Calu3 (cell line): Measurements from ENCODE around the gene ABR. TPM values are rescaled to one million over a fixed set of nuclear protein-coding genes. Genes with fewer than 3 reads are reported as not detected.

Experiments used
- BruUV-seq: library from RNA; stranded (reverse); fragments of 400-500 nt; replicated peaks from 2 replicates; lab custom pipeline; 2021; lab: Mats Ljungman, UMichigan
- CTCF ChIA-PET: fragments of 300-600 bp; sonication (Branson Sonifier 250); formaldehyde crosslinking; loops from one replicate; lab custom pipeline; 2022; ENCODE audit warnings: antibody characterized with exemption; lab: Charles Lee
- DNase-seq: peaks from one replicate; pipeline ENCODE4 v3.0.0; 2022
- H3K27ac Mint-ChIP-seq: one replicate; pipeline ENCODE4 v1.8.0; 2022; ENCODE audit warnings: mixed read lengths; ENCODE audit not compliant: unreplicated experiment
- H3K27me3 Mint-ChIP-seq: one replicate; pipeline ENCODE4 v1.8.0; 2022; ENCODE audit warnings: mixed read lengths; ENCODE audit not compliant: unreplicated experiment
- H3K36me3 Mint-ChIP-seq: one replicate; pipeline ENCODE4 v1.8.0; 2022; ENCODE audit warnings: mild to moderate bottlenecking, moderate library complexity, mixed read lengths; ENCODE audit not compliant: insufficient read depth, unreplicated experiment
- H3K4me1 Mint-ChIP-seq: one replicate; pipeline ENCODE4 v1.8.0; 2022; ENCODE audit warnings: mild to moderate bottlenecking, low read depth, mixed read lengths; ENCODE audit not compliant: unreplicated experiment
- H3K4me3 Mint-ChIP-seq: one replicate; pipeline ENCODE4 v1.8.0; 2022; ENCODE audit warnings: mild to moderate bottlenecking, low read depth, moderate library complexity, mixed read lengths; ENCODE audit not compliant: unreplicated experiment
- H3K9me3 Mint-ChIP-seq: one replicate; pipeline ENCODE4 v1.8.0; 2022; ENCODE audit warnings: low read depth, mixed read lengths; ENCODE audit not compliant: unreplicated experiment
- intact Hi-C: fragments of 100-400 bp; cut with micrococcal nuclease; formaldehyde crosslinking; loops from one replicate; pipeline ENCODE4 v1.10.0; 2022; ENCODE audit not compliant: unreplicated experiment
- total RNA-seq: library from RNA; stranded (reverse); gene quantifications from 2 replicates; pipeline ENCODE4 v1.2.3, GENCODE V29; 2022
- TF ChIP-seq, protein P1 (sequence below): fragments of 200-600 bp; IDR thresholded peaks from one replicate; pipeline ENCODE4 v1.8.0; 2022; ENCODE audit warnings: antibody characterized with exemption; ENCODE audit not compliant: unreplicated experiment

Gene ABR
- total RNA-seq, 1 experiment from 2014 or later, result 92.7 TPM

DNA sequence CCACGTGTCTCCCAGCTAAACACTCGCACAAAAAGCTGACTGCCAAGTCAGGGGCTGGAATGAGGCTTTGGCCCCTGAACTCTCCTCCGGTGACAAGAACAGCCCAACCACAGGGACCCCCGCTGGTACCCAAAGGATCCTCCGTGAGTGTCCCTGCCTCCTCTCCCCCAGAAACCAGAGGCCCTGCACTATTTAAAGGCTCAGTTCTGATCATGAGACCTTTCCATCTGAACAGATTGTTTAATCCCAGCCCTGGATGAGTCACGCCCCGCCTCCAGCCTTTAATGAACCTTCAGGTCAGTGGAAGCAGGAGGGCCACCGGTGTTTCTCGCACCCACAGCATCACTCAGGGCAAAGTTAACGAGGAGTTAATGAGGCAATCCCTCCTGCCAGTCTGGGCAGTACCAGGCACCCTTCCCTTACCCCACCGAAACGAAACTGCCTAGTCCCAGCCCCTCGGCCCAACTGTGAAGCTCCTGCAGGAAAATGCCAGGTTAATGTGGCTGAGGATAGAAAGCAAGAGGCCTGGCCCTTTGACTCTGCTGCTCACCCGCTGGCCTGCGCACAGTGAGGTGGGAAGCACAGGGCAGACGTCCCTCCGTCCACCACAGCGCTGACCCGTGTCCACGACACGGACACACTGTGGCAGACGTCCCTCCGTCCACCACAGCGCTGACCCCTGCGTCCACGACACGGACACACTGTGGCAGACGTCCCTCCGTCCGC lies 150.4 kb downstream of the ABR start:
- intact Hi-C loops, result no loop called here
- TF ChIP-seq, protein P1, sequence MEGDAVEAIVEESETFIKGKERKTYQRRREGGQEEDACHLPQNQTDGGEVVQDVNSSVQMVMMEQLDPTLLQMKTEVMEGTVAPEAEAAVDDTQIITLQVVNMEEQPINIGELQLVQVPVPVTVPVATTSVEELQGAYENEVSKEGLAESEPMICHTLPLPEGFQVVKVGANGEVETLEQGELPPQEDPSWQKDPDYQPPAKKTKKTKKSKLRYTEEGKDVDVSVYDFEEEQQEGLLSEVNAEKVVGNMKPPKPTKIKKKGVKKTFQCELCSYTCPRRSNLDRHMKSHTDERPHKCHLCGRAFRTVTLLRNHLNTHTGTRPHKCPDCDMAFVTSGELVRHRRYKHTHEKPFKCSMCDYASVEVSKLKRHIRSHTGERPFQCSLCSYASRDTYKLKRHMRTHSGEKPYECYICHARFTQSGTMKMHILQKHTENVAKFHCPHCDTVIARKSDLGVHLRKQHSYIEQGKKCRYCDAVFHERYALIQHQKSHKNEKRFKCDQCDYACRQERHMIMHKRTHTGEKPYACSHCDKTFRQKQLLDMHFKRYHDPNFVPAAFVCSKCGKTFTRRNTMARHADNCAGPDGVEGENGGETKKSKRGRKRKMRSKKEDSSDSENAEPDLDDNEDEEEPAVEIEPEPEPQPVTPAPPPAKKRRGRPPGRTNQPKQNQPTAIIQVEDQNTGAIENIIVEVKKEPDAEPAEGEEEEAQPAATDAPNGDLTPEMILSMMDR, result no peak
- H3K4me3 Mint-ChIP-seq, result no peak overlapping the region
- no peaks in the 10 kb centered on the region for H3K9me3 Mint-ChIP-seq
- no peaks in the 10 kb centered on the region for H3K4me1 Mint-ChIP-seq
- CTCF ChIA-PET, result no interaction called here
- H3K27ac Mint-ChIP-seq, result no peak overlapping the region
- no peak for DNase-seq
- H3K27me3 Mint-ChIP-seq, result no peaks in the 10 kb centered on the region
- no TSS peak for BruUV-seq
- H3K36me3 Mint-ChIP-seq, result peaks cover 11% of the 10 kb centered on the region

DNA sequence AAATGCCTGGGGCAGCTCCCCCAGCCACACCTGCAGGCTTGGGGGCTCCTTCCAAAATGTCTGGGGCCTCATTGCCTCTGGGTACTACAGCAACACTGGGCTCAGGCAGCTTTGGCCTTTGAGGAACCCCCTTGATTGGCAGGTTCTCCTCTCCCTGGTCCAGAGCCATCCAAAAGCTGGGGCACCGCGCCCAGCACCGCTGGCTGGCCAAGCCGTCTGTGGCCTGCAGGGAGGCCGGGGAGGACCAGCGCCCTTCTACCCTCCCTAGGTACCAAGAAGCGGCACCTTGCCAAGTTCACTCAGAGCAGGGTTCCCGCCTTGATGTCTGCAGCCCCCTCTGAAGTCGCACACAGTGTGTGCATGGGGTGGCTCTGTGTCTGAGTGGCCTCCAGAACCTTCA lies 152.7 kb downstream of the ABR start:
- no peaks in the 10 kb centered on the region for H3K4me1 Mint-ChIP-seq
- H3K36me3 Mint-ChIP-seq, result peaks cover 11% of the 10 kb centered on the region
- intact Hi-C loops, result no loop called here
- no peaks in the 10 kb centered on the region for H3K27me3 Mint-ChIP-seq
- no TSS peak for BruUV-seq
- CTCF ChIA-PET, result no interaction called here
- no peak overlapping the region for H3K27ac Mint-ChIP-seq
- TF ChIP-seq, protein P1, result no peak
- no peak for DNase-seq
- H3K4me3 Mint-ChIP-seq, result no peak overlapping the region
- H3K9me3 Mint-ChIP-seq, result no peaks in the 10 kb centered on the region

DNA sequence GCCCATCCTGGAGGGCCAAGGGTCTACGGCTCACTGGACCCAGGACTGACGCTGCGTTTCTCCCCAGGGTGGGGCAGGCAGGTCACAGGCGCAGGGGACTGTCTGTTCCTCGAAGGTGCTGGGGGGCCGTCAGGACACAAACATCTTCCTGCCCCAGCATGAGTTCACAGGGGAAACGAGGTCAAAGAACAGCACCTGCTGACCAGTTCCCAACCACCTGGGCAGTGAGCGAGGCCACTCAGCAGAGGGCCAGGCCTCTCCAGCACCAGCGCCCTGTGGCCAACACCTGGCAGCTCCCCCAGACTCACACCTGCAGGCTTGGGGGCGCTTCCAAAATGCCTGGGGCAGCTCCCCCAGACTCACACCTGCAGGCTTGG lies 153.2 kb downstream of the ABR start:
- BruUV-seq, result no TSS peak
- TF ChIP-seq, protein P1, result no peak
- H3K27ac Mint-ChIP-seq, result no peak overlapping the region
- CTCF ChIA-PET, result no interaction called here
- no peaks in the 10 kb centered on the region for H3K9me3 Mint-ChIP-seq
- DNase-seq, result no peak
- peaks cover 11% of the 10 kb centered on the region for H3K36me3 Mint-ChIP-seq
- H3K27me3 Mint-ChIP-seq, result no peaks in the 10 kb centered on the region
- no peaks in the 10 kb centered on the region for H3K4me1 Mint-ChIP-seq
- intact Hi-C loops, result no loop called here
- no peak overlapping the region for H3K4me3 Mint-ChIP-seq

DNA sequence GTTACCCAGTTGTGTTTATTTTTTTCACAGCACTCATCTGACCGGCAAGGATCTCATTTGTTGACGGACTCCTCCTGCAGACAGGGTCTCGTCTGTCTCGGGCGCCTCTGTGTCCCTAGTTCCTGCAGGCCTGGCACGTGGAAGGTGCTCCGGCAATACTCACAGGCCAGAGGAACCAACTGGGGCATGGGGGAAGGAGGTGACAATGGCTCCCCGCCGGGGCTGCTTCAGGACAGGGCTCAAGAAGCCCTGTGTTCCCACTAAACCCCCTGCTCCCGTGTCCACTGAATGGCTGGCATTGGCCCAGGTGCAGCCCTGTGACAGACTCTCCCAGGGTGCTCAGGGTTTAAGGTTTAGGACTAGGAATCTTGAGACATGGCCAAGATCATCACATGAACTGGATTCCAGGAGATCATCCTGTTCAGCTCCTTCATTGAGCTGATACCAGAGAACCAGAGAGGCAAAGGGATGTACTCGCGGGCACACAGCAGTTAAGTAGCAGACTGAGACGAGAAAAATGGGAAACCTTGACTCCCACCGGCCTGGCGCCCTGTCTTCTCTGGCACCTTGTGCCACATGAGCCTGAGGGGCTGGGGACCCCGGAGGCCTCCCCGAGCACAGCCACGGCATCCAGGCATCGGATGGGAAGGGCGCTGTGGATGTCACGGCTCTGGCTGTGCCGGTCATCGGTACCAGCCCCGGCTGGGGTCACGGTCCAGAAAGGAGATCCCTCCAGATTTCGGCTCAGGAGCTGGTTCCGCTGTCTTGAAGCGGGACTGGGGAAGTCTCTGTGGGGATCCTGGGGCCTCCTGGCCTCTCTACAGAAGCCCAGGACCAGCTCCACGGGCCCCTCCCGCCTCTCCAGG lies 153.8 kb downstream of the ABR start:
- CTCF ChIA-PET, result no interaction called here
- Mint-ChIP-seq H3K9me3 (no peaks in the 10 kb centered on the region), H3K4me3 (no peak overlapping the region), H3K27me3 (no peaks in the 10 kb centered on the region), H3K36me3 (peaks cover 11% of the 10 kb centered on the region), H3K27ac (no peak overlapping the region), H3K4me1 (no peaks in the 10 kb centered on the region)
- no TSS peak for BruUV-seq
- no peak for DNase-seq
- intact Hi-C loops, result no loop called here
- TF ChIP-seq, protein P1, result no peak
